Endothelial cell of umbilical vein (primary cell): ENCODE measurements around the gene CPA1. TPM values are rescaled to one million over a fixed set of nuclear protein-coding genes. Genes with fewer than 3 reads are reported as not detected.

Experiments
- Bru-seq: library from RNA; stranded (reverse); fragments of 400-500 nt; gene quantifications from one replicate; lab custom pipeline; 2021; lab: Mats Ljungman, UMichigan
- BruChase-seq, 2 experiments: library from RNA; stranded (reverse); fragments of 400-500 nt; gene quantifications; one replicate each; lab custom pipeline; 2021; lab: Mats Ljungman, UMichigan
- BruUV-seq: library from RNA; stranded (reverse); fragments of 400-500 nt; replicated peaks from 2 replicates; lab custom pipeline; 2021; lab: Mats Ljungman, UMichigan
- CTCF ChIA-PET: fragments of 300-600, 350-600 bp; sonication (Branson Sonifier 250); formaldehyde crosslinking; loops from one replicate; lab custom pipeline; 2021; ENCODE audit warnings: antibody characterized with exemption, inconsistent platforms; lab: Charles Lee
- POLR2A ChIA-PET: fragments of 300-600, 350-600 bp; sonication (Branson Sonifier 250); formaldehyde crosslinking; loops from one replicate; lab custom pipeline; 2021; ENCODE audit warnings: antibody characterized with exemption, inconsistent platforms; lab: Charles Lee
- DNase-seq: peaks from one replicate; pipeline ENCODE4 v3.0.0-alpha.2; 2011; ENCODE audit warnings: low read depth, low spot score
- FAIRE-seq: peaks from 2 replicates; lab custom pipeline; 2011; peaks lifted over from hg19 to GRCh38; lab: Jason Lieb, UNC
- H2AFZ ChIP-seq: 2 replicates; pipeline ENCODE4 v1.6.0; 2012; ENCODE audit warnings: low read depth, low read length, control low read depth, inconsistent platforms
- H3K27ac ChIP-seq: 2 replicates; pipeline ENCODE4 v1.5.1; 2011; ENCODE audit warnings: low read depth, mild to moderate bottlenecking, control low read depth, low read length, moderate library complexity; ENCODE audit not compliant: insufficient read depth
- H3K27me3 ChIP-seq, 2 experiments: 2 replicates each; pipeline versions ENCODE4 v1.6.0 to v1.6.1; 2011; ENCODE audit warnings: low read length in 2 of 2, mixed read lengths in 1 of 2; ENCODE audit not compliant: control insufficient read depth in 2 of 2, insufficient read depth in 2 of 2
- H3K36me3 ChIP-seq, 2 experiments: 2 replicates in 1 of 2; 3 replicates in 1 of 2; pipeline ENCODE4 v1.5.1; 2011; ENCODE audit warnings: low read length in 2 of 2, mild to moderate bottlenecking in 1 of 2, moderate library complexity in 1 of 2; ENCODE audit not compliant: control insufficient read depth in 2 of 2, insufficient read depth in 2 of 2; ENCODE audit errors: extremely low read depth in 1 of 2
- H3K4me1 ChIP-seq: 3 replicates; pipeline ENCODE4 v1.5.1; 2011; ENCODE audit warnings: mild to moderate bottlenecking, low read length; ENCODE audit not compliant: control insufficient read depth, insufficient read depth; ENCODE audit errors: extremely low read depth
- H3K4me2 ChIP-seq: 2 replicates; pipeline ENCODE4 v1.6.1; 2011; ENCODE audit warnings: low read length, control low read depth, mixed read lengths; ENCODE audit not compliant: insufficient read depth
- H3K4me3 ChIP-seq, 3 experiments: fragments of 200-600 bp in 1 of 3; sonication (generic), shearing (Covaris generic) in 1 of 3; replicated peaks in 1 of 3; 2 replicates each; pipeline ENCODE4 v1.5.1; 2011 to 2016; ENCODE audit warnings: control low read depth in 3 of 3, low read length in 3 of 3, mild to moderate bottlenecking in 2 of 3, inconsistent platforms in 1 of 3, low read depth in 1 of 3, moderate library complexity in 1 of 3; ENCODE audit not compliant: insufficient read depth in 1 of 3
- H3K79me2 ChIP-seq: 2 replicates; pipeline ENCODE4 v1.6.0; 2012; ENCODE audit warnings: low read length, inconsistent platforms; ENCODE audit not compliant: control insufficient read depth, insufficient read depth
- H3K9ac ChIP-seq: replicated peaks from 2 replicates; pipeline ENCODE3; 2011; ENCODE audit warnings: low read length, control low read depth; ENCODE audit not compliant: insufficient read depth; ENCODE audit errors: extremely low read depth
- H3K9me1 ChIP-seq: replicated peaks from 3 replicates; pipeline ENCODE4 v1.6.0; 2011; ENCODE audit warnings: mild to moderate bottlenecking, low read length; ENCODE audit not compliant: control insufficient read depth, insufficient read depth; ENCODE audit errors: extremely low read depth
- H3K9me3 ChIP-seq: replicated peaks from 2 replicates; pipeline ENCODE4 v1.5.1; 2012; ENCODE audit warnings: low read length, inconsistent platforms; ENCODE audit not compliant: control insufficient read depth, insufficient read depth
- H4K20me1 ChIP-seq: replicated peaks from 2 replicates; pipeline ENCODE3; 2011; ENCODE audit warnings: mild to moderate bottlenecking, low read length; ENCODE audit not compliant: control insufficient read depth, insufficient read depth; ENCODE audit errors: extremely low read depth
- CTCF ChIP-seq, 2 donors: IDR thresholded peaks; 1 replicate in 1 of 2; 2 replicates in 1 of 2; pipeline ENCODE4 v1.5.1; 2011; ENCODE audit warnings: low read length in 2 of 2, mild to moderate bottlenecking in 2 of 2, moderate library complexity in 2 of 2, control low read depth in 1 of 2, inconsistent platforms in 1 of 2, low read depth in 1 of 2; ENCODE audit not compliant: insufficient read depth in 1 of 2; ENCODE audit errors: extremely low read depth in 1 of 2
- EZH2 ChIP-seq: IDR thresholded peaks from 2 replicates; pipeline ENCODE4 v1.6.1; 2012; ENCODE audit warnings: borderline replicate concordance, low read depth, mild to moderate bottlenecking, moderate library complexity, low read length, inconsistent platforms; ENCODE audit not compliant: severe bottlenecking
- FOS ChIP-seq: IDR thresholded peaks from 2 replicates; pipeline ENCODE4 v1.6.1; 2011; ENCODE audit warnings: mild to moderate bottlenecking, low read length, moderate library complexity, borderline replicate concordance; ENCODE audit not compliant: insufficient read depth
- GATA2 ChIP-seq: IDR thresholded peaks from 2 replicates; pipeline ENCODE4 v1.7.0; 2011; ENCODE audit warnings: low read depth, mild to moderate bottlenecking, moderate library complexity, mixed read lengths, low read length; ENCODE audit not compliant: insufficient read length, insufficient read depth
- JUN ChIP-seq: IDR thresholded peaks from 2 replicates; pipeline ENCODE4 v1.6.1; 2011; ENCODE audit warnings: borderline replicate concordance, low read depth; ENCODE audit not compliant: insufficient read length, insufficient read depth
- MAX ChIP-seq: IDR thresholded peaks from 2 replicates; pipeline ENCODE4 v1.6.1; 2011; ENCODE audit not compliant: insufficient read depth, insufficient read length
- MYC ChIP-seq: IDR thresholded peaks from one replicate; pipeline ENCODE4 v1.6.1; 2011; ENCODE audit warnings: mild to moderate bottlenecking, low read depth, low read length
- POLR2A ChIP-seq: IDR thresholded peaks from 2 replicates; pipeline ENCODE4 v1.6.1; 2012; ENCODE audit warnings: low read depth, mild to moderate bottlenecking, control low read depth, low read length
- POLR2AphosphoS5 ChIP-seq: IDR thresholded peaks from 2 replicates; pipeline ENCODE4 v1.6.1; 2012; ENCODE audit warnings: low read depth, mild to moderate bottlenecking, control low read depth, low read length, moderate library complexity; ENCODE audit not compliant: insufficient read depth
- dilution Hi-C: fragments of 300-500 bp; cut with MboI; formaldehyde crosslinking; loops from one replicate; pipeline ENCODE4 v1.15.0; 2019; ENCODE audit warnings: low sequenced_read_pairs; ENCODE audit not compliant: extremely low pct_ligation_motif_present
- intact Hi-C: fragments of 100-400 bp; cut with micrococcal nuclease; formaldehyde crosslinking; loops from one replicate; pipeline ENCODE4 v1.10.0; 2022
- long read RNA-seq: library from polyadenylated mRNA; stranded (forward); transcript quantifications from one replicate; pipeline ENCODE4 v2.0.0, GENCODE V29; 2021
- polyA minus RNA-seq, 3 experiments: library from RNA; depleted of rRNA, polyadenylated mRNA; stranded (reverse); fragments of >200 nt; gene quantifications; 1 replicate in 1 of 3; 2 replicates in 2 of 3; pipeline ENCODE4 v1.2.3, GENCODE V29; 2011
- polyA plus RNA-seq, 4 experiments: library from polyadenylated mRNA; depleted of rRNA in 3 of 4; stranded (reverse) in 3 of 4; unstranded in 1 of 4; fragments of >200 nt; gene quantifications; 2 replicates each; pipeline versions ENCODE4 v1.2.1 to v1.2.3, GENCODE V29; 2011 to 2012; ENCODE audit warnings: missing spikeins in 1 of 4
- total RNA-seq: library from RNA; stranded (reverse); gene quantifications from 2 replicates; pipeline ENCODE4 v1.2.3, GENCODE V29; 2021

Gene CPA1
- total RNA-seq (not detected in 2 replicates), polyA plus RNA-seq (not detected in 2 replicates), polyA minus RNA-seq (not detected in 2 replicates), Bru-seq, nascent RNA (not detected), BruChase-seq, experiment 1, labeled RNA remaining after a 6-hour chase (not detected), BruChase-seq, experiment 2, labeled RNA remaining after a 2-hour chase (not detected)
- polyA plus RNA-seq (2011; cell fraction: cytosol; rRNA removed) = not detected in 2 replicates
- polyA plus RNA-seq (2011; cell fraction: nucleus; rRNA removed) = not detected in 2 replicates
- not detected in 2 replicates for polyA plus RNA-seq (2012)
- not detected for polyA minus RNA-seq (2011; cell fraction: cytosol; rRNA and poly(A)+ RNA removed)
- not detected in 2 replicates for polyA minus RNA-seq (2011; cell fraction: nucleus; rRNA and poly(A)+ RNA removed)
- long read RNA-seq = 0 reads

- intact Hi-C loops (no loop called here), dilution Hi-C loops (no loop called here)
- Histone ChIP-seq H3K9me1 (no peaks in the 10 kb centered on the region), H3K79me2 (no peaks in the 10 kb centered on the region), H3K4me3 (no peak within 1 kb of the TSS), H3K27ac (no peak within 1 kb of the TSS), H4K20me1 (no peaks in the 10 kb centered on the region), H3K36me3 (no peaks in the 10 kb centered on the region), H3K4me2 (no peak within 1 kb of the TSS), H2AFZ (no peak within 1 kb of the TSS), H3K9me3 (no peaks in the 10 kb centered on the region), H3K9ac (no peak within 1 kb of the TSS), H3K27me3 (no peaks in the 10 kb centered on the region), H3K4me1 (no peaks in the 10 kb centered on the region)
- TF ChIP-seq GATA2 (no peak), MYC (no peak), POLR2A (no peak), FOS (no peak), CTCF (IDR thresholded peaks at IDR 0.05; ENCODE audit: extremely low read depth in 1 of 2, insufficient read depth in 1 of 2, low read depth in 1 of 2, low read length in 2 of 2) (no peak), MAX (no peak), EZH2 (no peak), POLR2AphosphoS5 (no peak), JUN (no peak)
- DNase-seq (no peak), FAIRE-seq (no peak)
- no TSS peak for BruUV-seq
- ChIA-PET POLR2A (no interaction called here), CTCF (interaction anchor here (1.2 kb wide), 1 partner anchor 23 kb away, joined by 3 read pairs; no protein-coding TSS in a partner anchor)
Measured at GRCh38 chr7:130379921-130380860, at the start of gene CPA1. CPA1 (plus strand) TSS chr7:130380494; CDS start chr7:130380521, 27 bp downstream.
